Measurements from ENCODE around the gene FMN1.

The FMN1 gene

DNA sequence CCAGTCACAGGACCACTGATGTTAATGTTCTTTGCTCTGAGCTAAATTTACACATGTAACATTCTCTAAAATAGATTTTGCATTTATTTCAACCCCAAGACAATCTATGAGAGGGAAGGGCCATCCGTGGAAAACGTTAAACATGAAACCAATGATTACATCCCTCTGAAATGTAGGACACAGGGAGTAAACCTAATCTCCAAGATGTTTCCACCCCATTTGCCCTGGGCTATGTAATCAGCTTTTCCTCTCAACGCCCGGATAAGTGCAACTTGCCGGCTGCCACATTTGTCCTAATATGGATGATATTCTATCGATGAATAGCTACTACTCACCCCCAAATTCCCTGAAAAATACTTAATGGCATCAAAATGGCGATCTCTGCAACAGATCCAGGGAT lies 6.4 kb upstream of the FMN1 start:
- no peak for FAIRE-seq

DNA sequence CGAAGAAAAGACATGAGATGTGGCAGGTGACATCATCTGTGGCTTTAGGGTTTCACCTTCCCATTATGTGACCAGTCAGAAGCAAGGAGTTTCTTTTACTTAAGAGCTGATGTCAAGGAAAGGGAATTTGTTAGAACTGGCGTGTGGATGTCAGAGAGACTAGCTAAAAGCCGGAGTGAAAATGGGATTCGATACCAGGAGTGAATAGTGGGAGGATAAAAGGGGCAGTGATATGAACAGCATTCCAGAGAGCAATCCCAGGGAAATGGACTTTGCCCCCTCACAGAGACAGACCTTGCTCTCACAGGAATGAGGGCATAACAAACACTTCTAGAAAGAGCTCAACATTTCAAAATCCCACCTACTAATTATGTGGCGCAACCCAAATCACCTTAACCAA lies 5.9 kb upstream of the FMN1 start:
- FAIRE-seq, result no peak

GRCh38 chr15:33198541-33198940 lies 4.0 kb upstream of the FMN1 start:
- no peak for FAIRE-seq

GRCh38 chr15:33197636-33198035 lies 3.1 kb upstream of the FMN1 start:
- FAIRE-seq, result no peak

GRCh38 chr15:33194237-33194636 lies 277 bp downstream of the FMN1 start:
- no peak for FAIRE-seq

GRCh38 chr15:33191591-33191990 lies 2.9 kb downstream of the FMN1 start:
- no peak for FAIRE-seq

DNA sequence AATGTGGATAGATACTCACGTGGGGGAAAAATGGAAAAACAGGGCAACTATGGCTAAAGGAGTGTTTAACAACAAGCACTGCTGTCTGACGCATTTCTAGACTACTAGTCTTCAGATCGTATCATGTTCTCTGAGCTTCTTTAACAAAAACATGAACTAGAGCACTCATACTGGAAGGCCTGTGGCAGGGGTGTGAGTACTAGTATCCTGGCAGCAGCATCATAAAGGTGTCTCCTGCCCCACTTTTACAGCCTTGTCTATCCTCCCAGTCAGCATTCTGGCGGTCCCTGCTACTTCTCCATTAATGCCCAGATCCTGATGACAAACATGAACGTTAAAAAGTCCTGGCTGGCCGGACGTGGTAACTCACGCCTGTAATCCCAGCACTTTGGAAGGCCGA lies 4.0 kb downstream of the FMN1 start:
- no peak for FAIRE-seq

- FAIRE-seq, result no peak
Measured at GRCh38 chr15:33188641-33189257, 5.8 kb downstream of the FMN1 start.

DNA sequence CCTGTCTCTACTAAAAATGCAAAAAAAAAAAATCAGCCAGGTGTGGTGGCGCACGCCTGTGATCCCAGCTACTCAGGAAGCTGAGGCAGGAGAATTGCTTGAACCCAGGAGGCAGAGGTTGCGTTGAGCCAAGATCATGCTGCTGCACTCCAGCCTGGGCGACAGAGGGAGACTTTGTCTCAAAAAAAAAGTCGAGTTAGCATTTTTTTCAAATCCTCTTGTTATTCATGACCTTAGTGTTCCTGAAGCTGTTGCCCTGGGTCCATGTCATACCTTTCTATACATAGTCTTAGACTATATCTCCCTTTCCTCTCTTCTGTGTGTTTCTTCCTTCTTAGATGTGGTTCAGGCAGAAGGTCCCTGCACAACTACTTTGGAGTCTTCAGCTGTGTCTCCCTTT lies 6.4 kb downstream of the FMN1 start:
- no peak for FAIRE-seq

- no peak for FAIRE-seq
Measured at GRCh38 chr15:33183334-33183733, 11.2 kb downstream of the FMN1 start.

- FAIRE-seq, result no peak
Measured at GRCh38 chr15:33182926-33183325, 11.6 kb downstream of the FMN1 start.

GRCh38 chr15:33182278-33182905 lies 12.1 kb downstream of the FMN1 start:
- FAIRE-seq, result no peak

DNA sequence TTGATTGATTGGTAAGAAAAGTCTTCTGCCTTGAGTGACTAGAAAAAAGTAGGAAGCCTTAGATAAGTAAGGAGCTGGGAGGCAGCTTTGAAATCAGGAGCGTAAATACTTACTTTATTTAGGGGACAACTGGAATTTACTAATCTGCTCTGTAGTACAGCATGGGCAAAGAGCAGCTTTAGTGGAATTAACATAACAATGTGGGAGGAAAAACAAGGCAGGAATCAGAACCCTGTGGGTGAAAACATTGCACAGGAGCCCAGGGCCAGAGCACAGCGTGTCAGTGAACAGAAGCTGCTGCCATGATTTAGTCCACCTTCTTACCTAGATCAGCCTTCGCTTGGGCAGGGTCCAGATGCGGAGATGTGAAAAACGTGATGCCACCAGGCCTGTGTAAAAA lies 14.6 kb downstream of the FMN1 start:
- no peak for FAIRE-seq

- FAIRE-seq, result no peak
Measured at GRCh38 chr15:33171202-33171601, 23.3 kb downstream of the FMN1 start.

DNA sequence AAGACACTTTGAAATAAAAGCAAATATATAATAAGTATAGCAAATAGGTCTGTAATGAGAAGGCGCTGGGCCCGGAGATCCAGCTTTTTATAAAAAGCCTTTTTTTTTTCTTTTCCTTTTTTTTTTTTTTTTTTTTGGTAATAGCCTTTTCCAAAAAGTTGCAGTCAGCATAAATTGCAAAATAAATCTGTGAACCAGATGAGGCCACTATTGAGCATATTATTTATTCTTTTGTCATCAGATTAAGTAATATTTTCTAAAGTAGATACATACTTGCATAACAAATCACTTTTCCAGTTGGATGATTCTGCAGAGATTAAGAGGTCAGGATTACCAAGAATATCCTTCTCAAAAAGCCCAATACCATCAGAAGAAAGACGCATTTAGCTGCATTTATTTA lies 24.9 kb downstream of the FMN1 start:
- no peak for FAIRE-seq

- no peak for FAIRE-seq
Measured at GRCh38 chr15:33168444-33168843, 26.1 kb downstream of the FMN1 start.

DNA sequence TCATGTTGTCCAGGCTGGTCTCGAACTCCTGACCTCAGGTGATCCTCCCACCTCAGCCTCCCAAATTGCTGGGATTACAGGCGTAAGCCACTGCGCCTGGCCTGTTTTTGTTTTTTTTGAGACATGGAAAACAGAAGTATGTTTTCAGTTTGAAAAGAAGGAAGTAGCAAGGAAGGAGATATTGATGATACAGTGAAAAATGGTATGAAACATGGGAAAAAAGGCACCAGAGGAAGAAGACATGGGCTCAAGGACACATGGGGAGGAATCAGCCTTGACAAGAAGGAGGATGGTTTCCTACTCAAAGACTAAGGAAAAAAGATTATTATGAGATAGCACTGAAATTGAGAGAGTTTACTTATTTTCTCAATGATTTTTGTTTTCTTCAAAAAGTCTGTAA lies 30.7 kb downstream of the FMN1 start:
- FAIRE-seq, result no peak

- no peak for FAIRE-seq
Measured at GRCh38 chr15:33161209-33161608, 33.3 kb downstream of the FMN1 start.

DNA sequence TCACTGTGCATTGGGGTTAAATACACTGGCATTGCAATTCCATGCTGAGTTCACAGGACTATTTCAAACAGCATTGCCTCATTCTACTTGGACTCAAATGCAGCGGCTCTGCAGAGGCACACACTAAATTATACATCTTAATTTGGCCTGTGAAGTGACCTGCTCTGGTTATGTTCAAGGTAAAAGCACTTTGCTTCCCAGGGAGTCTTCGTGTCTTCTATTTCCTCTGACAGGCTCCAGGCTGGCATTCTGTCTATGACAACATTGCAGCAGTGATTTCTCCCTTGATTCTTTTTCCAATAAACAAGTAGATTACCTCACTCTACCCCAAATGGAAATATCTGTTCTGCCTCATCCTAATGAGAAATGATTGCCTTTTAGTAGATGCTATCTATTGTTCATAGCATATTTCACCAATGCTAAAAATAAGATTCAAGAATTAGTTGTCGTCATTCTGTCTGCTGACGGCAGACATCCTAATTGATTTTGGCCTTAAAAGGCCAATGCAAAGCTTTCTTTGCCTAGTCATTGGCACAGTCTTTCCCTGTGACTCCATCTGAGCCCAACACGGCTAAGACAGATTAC lies 33.8 kb downstream of the FMN1 start:
- FAIRE-seq, result no peak

- no peak for FAIRE-seq
Measured at GRCh38 chr15:33159726-33160453, 34.6 kb downstream of the FMN1 start.

- FAIRE-seq, result no peak
Measured at GRCh38 chr15:33158366-33158765, 36.1 kb downstream of the FMN1 start.

DNA sequence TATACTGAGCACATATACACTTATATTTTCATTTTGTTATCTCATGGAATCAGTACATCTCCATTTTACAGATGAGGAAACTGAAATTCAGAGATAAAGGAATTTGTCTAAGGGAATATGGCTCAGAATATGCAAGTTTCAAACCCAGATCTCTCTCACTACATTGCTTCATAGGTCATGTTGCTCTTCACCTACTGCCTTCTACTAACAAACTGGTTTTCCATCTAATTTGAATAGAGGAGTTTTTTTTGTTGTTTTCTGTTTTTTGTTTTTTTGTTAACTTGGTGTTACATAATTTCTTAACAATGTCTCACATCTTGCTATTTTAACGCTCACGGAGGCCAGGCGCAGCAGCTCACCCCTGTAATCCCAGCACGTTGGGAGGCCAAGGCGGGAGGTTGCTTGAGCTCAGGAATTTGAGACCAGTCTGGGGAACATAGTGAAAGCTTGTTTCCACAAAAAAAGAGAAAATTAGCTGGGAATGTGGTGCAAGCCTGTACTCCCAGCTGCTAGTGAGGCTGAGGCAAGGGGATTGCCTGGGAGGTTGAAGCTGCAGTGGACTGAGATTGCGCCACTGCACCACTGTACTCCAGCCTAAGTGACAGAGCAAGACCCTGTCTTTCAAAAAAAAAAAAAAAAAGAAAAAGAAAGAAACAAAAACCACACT lies 37.0 kb downstream of the FMN1 start:
- FAIRE-seq, result no peak

- FAIRE-seq, result no peak
Measured at GRCh38 chr15:33155691-33156420, 38.7 kb downstream of the FMN1 start.
